ENCODE results near the gene PALM2AKAP2.

DNA sequence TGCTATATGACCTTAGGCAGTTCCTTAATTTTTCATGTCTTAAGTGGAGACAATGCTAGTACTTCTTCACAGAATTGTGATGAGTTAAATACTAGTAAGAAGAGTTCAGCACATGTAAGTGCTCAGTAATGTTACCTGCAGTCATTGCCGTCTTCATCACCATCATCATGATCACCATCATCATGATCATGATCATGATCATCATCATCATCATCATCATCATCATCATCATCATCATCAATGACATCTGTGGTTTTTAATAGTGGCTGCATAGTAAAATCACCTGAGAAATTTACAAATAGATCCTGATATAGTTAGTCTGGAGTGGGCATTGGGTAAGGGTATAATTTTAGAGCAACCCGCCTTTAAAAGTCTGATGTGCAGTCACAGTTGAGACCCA lies 14.7 kb upstream of the PALM2AKAP2 start:
- TF ChIP-seq, protein P1, sequence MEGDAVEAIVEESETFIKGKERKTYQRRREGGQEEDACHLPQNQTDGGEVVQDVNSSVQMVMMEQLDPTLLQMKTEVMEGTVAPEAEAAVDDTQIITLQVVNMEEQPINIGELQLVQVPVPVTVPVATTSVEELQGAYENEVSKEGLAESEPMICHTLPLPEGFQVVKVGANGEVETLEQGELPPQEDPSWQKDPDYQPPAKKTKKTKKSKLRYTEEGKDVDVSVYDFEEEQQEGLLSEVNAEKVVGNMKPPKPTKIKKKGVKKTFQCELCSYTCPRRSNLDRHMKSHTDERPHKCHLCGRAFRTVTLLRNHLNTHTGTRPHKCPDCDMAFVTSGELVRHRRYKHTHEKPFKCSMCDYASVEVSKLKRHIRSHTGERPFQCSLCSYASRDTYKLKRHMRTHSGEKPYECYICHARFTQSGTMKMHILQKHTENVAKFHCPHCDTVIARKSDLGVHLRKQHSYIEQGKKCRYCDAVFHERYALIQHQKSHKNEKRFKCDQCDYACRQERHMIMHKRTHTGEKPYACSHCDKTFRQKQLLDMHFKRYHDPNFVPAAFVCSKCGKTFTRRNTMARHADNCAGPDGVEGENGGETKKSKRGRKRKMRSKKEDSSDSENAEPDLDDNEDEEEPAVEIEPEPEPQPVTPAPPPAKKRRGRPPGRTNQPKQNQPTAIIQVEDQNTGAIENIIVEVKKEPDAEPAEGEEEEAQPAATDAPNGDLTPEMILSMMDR (IDR thresholded peaks at IDR 0.05): no peak
- TF ChIP-seq POLR2AphosphoS5 (IDR thresholded peaks at IDR 0.05) (no peak), EP300 (IDR thresholded peaks at IDR 0.05; ENCODE audit: low read depth) (no peak)
